BLaER1 treated with 17β-estradiol and CSF1 and Interleukin-3, amounts not matched to agents 10 nM and 100 nM (cell line): ENCODE data around the gene SAC3D1.
A peak's percentile ranks its signal among the peaks of the same experiment; 100 is the strongest.
"Not testable (repeated sequence)": the region's sequence is repeated elsewhere in the genome, so short reads cannot be mapped to it uniquely, and the experiment has no call there.

Source experiments
- H3K27ac ChIP-seq, 11 experiments: shearing (Covaris generic); formaldehyde crosslinking; 2 replicates each; pipeline ENCODE4 v1.8.1; 2022
- H3K27me3 ChIP-seq, 11 experiments: shearing (Covaris generic); formaldehyde crosslinking; 2 replicates each; pipeline ENCODE4 v1.8.1; 2022
- H3K36me3 ChIP-seq, 11 experiments: shearing (Covaris generic); formaldehyde crosslinking; 2 replicates each; pipeline ENCODE4 v1.8.1; 2022
- H3K4me1 ChIP-seq, 10 experiments: shearing (Covaris generic); formaldehyde crosslinking; 2 replicates each; pipeline ENCODE4 v1.8.1; 2022
- H3K4me2 ChIP-seq, 11 experiments: shearing (Covaris generic); formaldehyde crosslinking; 2 replicates each; pipeline ENCODE4 v1.8.1; 2022
- H3K4me3 ChIP-seq, 10 experiments: shearing (Covaris generic); formaldehyde crosslinking; 2 replicates each; pipeline ENCODE4 v1.8.1; 2022
- H3K9ac ChIP-seq, 11 experiments: shearing (Covaris generic); formaldehyde crosslinking; 2 replicates each; pipeline ENCODE4 v1.8.1; 2022
- H3K9me3 ChIP-seq, 11 experiments: shearing (Covaris generic); formaldehyde crosslinking; replicated peaks in 1 of 11; 2 replicates each; pipeline ENCODE4 v1.8.1; 2022
- H4K20me1 ChIP-seq, 11 experiments: shearing (Covaris generic); formaldehyde crosslinking; 2 replicates each; pipeline ENCODE4 v1.8.1; 2022
- Cebpa-rat ChIP-seq, 11 experiments: shearing (Covaris generic); IDR thresholded peaks; 2 replicates each; pipeline ENCODE4 v1.8.1; 2022

Gene SAC3D1

DNA sequence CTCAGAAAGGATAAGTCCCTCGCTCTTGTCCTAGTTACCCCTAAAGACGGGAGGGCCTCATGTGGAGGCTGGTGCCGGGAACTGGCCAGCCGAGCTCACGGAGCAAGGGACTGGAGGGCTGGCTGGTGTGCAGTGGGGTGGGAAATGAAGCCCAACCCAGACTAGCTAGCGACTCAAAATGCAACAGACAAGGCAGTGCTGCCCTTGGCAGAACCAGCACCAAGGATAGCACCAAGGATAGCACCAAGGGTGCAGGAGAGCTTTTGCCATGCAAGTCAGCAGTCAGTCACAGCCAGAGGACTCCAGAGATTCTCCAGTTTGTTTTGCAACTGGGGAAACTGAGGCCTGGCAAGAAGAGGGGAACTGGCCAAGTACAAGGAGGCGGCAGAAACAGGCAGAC is 37.7 kb upstream of the SAC3D1 start:
- Histone ChIP-seq H3K36me3 (no peaks in the 10 kb centered on the region), H3K4me2 (no peak overlapping the region), H4K20me1 (no peaks in the 10 kb centered on the region), H3K27ac (no peak overlapping the region), H3K27me3 (no peaks in the 10 kb centered on the region), H3K9ac (no peak overlapping the region), H3K9me3 (no peaks in the 10 kb centered on the region), H3K4me3 (no peak overlapping the region), H3K4me1 (peaks cover 12 to 31% (median 16%) of the 10 kb centered on the region in 10 experiments; a peak in 19 of 20 replicates)
- TF ChIP-seq Cebpa-rat (IDR thresholded peaks at IDR 0.05), result no peak

DNA sequence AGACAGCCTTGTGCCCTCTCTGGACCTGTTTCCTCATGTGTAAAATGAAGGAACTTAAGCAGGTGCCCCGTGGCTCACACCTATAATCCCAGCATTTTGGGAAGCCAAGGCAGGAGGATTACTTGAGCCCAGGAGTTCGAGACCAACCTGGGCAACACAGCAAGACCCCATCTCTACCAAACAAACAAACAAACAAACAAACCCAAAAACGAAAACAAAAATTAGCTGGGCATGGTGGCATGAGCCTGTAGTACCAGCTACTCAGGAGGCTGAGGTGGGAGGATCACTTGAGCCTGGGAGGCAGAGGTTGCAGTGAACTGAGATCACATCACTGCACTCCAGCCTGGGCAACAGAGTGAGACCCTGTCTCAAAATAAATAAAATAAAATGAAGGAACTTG is 37.0 kb upstream of the SAC3D1 start:
- H4K20me1 ChIP-seq, H3K36me3 ChIP-seq, H3K4me3 ChIP-seq, H3K9ac ChIP-seq, H3K9me3 ChIP-seq, H3K27me3 ChIP-seq, H3K27ac ChIP-seq: not testable (repeated sequence)
- peak overlapping the region in 3 of 11 experiments; percentile 24 to 38 (median 25); a peak in 4 of 22 replicates for H3K4me2 ChIP-seq
- peaks cover 5 to 24% (median 9%) of the 10 kb centered on the region in 10 experiments; a peak in 16 of 20 replicates for H3K4me1 ChIP-seq

GRCh38 chr11:65008016-65008415 is 33.0 kb upstream of the SAC3D1 start:
- Histone ChIP-seq H3K4me2 (no peak overlapping the region), H3K9me3 (no peaks in the 10 kb centered on the region), H3K4me3 (no peak overlapping the region), H3K27me3 (no peaks in the 10 kb centered on the region), H3K36me3 (no peaks in the 10 kb centered on the region), H3K9ac (0 out of 22 replicates have a peak overlapping the region, but pooled peaks of 1 of the 11 experiments have one; percentile 1), H4K20me1 (no peaks in the 10 kb centered on the region), H3K27ac (no peak overlapping the region), H3K4me1 (peaks cover 10 to 30% (median 22%) of the 10 kb centered on the region in 10 experiments)
- TF ChIP-seq Cebpa-rat (IDR thresholded peaks at IDR 0.05), result no peak

- Histone ChIP-seq H3K36me3 (no peaks in the 10 kb centered on the region), H3K4me2 (no peak overlapping the region), H3K9me3 (no peaks in the 10 kb centered on the region), H3K27me3 (no peaks in the 10 kb centered on the region), H4K20me1 (no peaks in the 10 kb centered on the region), H3K9ac (no peak overlapping the region), H3K4me3 (no peak overlapping the region), H3K27ac (no peak overlapping the region), H3K4me1 (peaks cover 13 to 33% (median 26%) of the 10 kb centered on the region in 10 experiments)
- no peak for TF ChIP-seq Cebpa-rat (IDR thresholded peaks at IDR 0.05)
These were observed 32.1 kb upstream of the SAC3D1 start for GRCh38 chr11:65008873-65009272.

- peak overlapping the region; percentile 64 to 89 (median 79) for H3K4me3 ChIP-seq
- peaks cover 35 to 53% (median 48%) of the 10 kb centered on the region in 10 experiments for H3K4me1 ChIP-seq
- peaks cover 3 to 12% (median 9%) of the 10 kb centered on the region in 11 experiments; a peak in 21 of 22 replicates for H3K36me3 ChIP-seq
- peak overlapping the region; percentile 88 to 94 (median 91) for H3K9ac ChIP-seq
- H3K27ac ChIP-seq, result peak overlapping the region; percentile 84 to 97 (median 95)
- peak overlapping the region; percentile 78 to 94 (median 84) for H3K4me2 ChIP-seq
- no peak for TF ChIP-seq Cebpa-rat (IDR thresholded peaks at IDR 0.05)
- no peaks in the 10 kb centered on the region for H4K20me1 ChIP-seq
- H3K9me3 ChIP-seq, result no peaks in the 10 kb centered on the region
- H3K27me3 ChIP-seq, result no peaks in the 10 kb centered on the region
These were observed 27.7 kb upstream of the SAC3D1 start for GRCh38 chr11:65013130-65013887.

DNA sequence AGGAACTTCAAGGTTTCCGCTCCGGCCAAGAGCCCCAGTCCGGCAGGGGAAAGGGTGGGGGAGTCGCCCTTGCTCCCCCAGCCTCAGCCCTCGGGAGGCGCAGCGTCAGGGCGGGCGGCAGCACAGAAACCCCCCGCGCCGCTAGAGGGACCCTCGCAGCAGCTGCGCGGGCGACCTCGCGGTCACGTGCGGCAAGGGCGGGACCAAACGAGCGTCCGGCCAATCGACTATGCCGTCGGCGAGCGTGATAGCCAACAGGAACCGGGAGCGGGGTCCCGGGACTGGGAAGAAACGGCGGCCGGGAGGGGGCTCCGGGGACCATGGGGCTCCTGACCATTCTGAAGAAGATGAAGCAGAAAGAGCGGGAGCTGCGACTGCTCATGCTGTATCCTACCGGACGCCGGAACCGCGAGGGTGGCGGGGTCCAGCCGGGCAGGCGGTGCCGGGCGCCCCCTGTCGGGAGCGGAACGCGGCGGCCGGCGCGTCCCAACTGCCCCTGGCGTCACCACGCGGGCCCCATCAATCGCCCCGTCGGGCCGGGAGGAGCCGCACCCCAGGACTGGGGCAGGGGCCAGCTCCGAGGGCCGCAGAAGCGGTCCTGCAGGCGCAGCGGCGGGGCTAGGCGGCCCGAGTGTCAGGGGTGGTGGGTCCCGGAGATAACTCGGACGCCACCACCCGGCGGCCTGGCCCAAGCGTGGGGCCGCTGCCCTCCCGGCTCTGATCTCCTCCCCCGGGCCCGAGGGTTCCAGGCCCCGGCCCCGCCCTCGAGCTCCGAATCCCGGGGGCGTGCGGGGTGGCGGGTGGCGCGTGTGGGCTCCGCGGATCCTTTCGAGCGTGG is 26.9 kb upstream of the SAC3D1 start, which contains the start of gene ARL2:
TSS of gene ARL2 (plus strand) at position 273 of the 838 bp plus-strand sequence. CDS start at position 321, 48 bp downstream.
- Histone ChIP-seq H3K4me3 (peak within 1 kb of the TSS; percentile 64 to 89 (median 79)), H3K27me3 (no peaks in the 10 kb centered on the region), H3K36me3 (peaks cover 10 to 20% (median 16%) of the 10 kb centered on the region in 11 experiments; a peak in 21 of 22 replicates), H3K9ac (peak within 1 kb of the TSS; percentile 88 to 94 (median 91)), H3K9me3 (no peaks in the 10 kb centered on the region), H3K4me2 (peak within 1 kb of the TSS; percentile 78 to 94 (median 84)), H4K20me1 (no peaks in the 10 kb centered on the region), H3K27ac (peak within 1 kb of the TSS; percentile 84 to 97 (median 95)), H3K4me1 (peaks cover 35 to 53% (median 48%) of the 10 kb centered on the region in 10 experiments)
- no peak for TF ChIP-seq Cebpa-rat (IDR thresholded peaks at IDR 0.05)

DNA sequence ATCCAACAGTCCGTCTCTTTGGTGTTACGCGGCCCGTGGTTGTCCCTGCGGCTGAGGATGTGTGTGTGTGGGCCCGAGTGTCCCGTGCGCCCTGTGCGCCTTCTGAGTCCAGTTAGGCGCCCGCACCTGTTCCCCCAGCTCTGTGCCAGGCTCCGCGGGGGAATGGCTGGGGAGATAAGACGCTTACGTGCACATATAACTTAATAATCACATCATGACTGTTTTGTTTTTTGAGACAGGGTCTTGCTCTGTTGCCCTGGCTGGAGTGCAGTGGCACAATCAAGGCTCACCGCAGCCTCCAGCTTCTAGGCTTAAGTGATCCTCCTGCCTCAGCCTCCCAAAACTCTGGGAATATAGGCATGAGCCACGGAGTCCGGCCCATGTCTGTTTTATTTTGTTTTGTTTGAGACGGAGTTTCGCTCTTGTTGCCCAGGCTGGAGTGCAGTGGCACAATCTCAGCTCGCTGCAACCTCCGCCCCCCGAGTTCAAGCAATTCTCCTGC is 26.2 kb upstream of the SAC3D1 start:
- Histone ChIP-seq H4K20me1 (no peaks in the 10 kb centered on the region), H3K9ac (peak overlapping the region; percentile 88 to 94 (median 91)), H3K9me3 (no peaks in the 10 kb centered on the region), H3K27me3 (no peaks in the 10 kb centered on the region), H3K27ac (peak overlapping the region; percentile 84 to 97 (median 95)), H3K4me1 (peaks cover 35 to 53% (median 48%) of the 10 kb centered on the region in 10 experiments), H3K4me3 (peak overlapping the region; percentile 64 to 89 (median 79)), H3K36me3 (peaks cover 13 to 26% (median 20%) of the 10 kb centered on the region in 11 experiments; a peak in 21 of 22 replicates), H3K4me2 (peak overlapping the region; percentile 78 to 94 (median 84))
- TF ChIP-seq Cebpa-rat (IDR thresholded peaks at IDR 0.05), result no peak

GRCh38 chr11:65016705-65017104 is 24.3 kb upstream of the SAC3D1 start:
- Histone ChIP-seq H3K4me3 (no peak overlapping the region), H3K27ac (peak overlapping the region in 1 of 11 experiments; percentile 11; a peak in 1 of 22 replicates), H3K36me3 (peaks cover 20 to 45% (median 38%) of the 10 kb centered on the region in 11 experiments), H3K4me2 (peak overlapping the region; percentile 31 to 94 (median 84)), H3K27me3 (no peaks in the 10 kb centered on the region), H4K20me1 (peaks cover 0 to 4% (median 0%) of the 10 kb centered on the region in 11 experiments; a peak in 1 of 22 replicates), H3K9me3 (no peaks in the 10 kb centered on the region), H3K9ac (peak overlapping the region in 6 of 11 experiments; percentile 3 to 48 (median 27); a peak in 9 of 22 replicates), H3K4me1 (peaks cover 35 to 41% (median 38%) of the 10 kb centered on the region in 10 experiments)
- TF ChIP-seq Cebpa-rat (IDR thresholded peaks at IDR 0.05), result no peak
